Chondrocyte (in vitro differentiated cells): ENCODE measurements around the gene BLTP2. TPM values are rescaled to one million over a fixed set of nuclear protein-coding genes. Genes with fewer than 3 reads are reported as not detected.

Experiments
- DNase-seq: peaks from one replicate; pipeline ENCODE4 v3.0.0; 2021; ENCODE audit warnings: mixed read lengths, low spot score
- H3K27ac Mint-ChIP-seq: one replicate; pipeline ENCODE4 v1.8.0; 2021; ENCODE audit warnings: mild to moderate bottlenecking, moderate library complexity, mixed read lengths; ENCODE audit not compliant: unreplicated experiment
- H3K27me3 Mint-ChIP-seq: 2 replicates; pipeline ENCODE4 v1.8.0; 2021; ENCODE audit warnings: low read depth, mixed read lengths
- H3K36me3 Mint-ChIP-seq: 2 replicates; pipeline ENCODE4 v1.8.0; 2021; ENCODE audit warnings: low read depth, mixed read lengths
- H3K4me1 Mint-ChIP-seq: 2 replicates; pipeline ENCODE4 v1.8.0; 2021; ENCODE audit warnings: low read depth, mild to moderate bottlenecking, mixed read lengths
- H3K4me3 Mint-ChIP-seq: one replicate; pipeline ENCODE4 v1.8.0; 2021; ENCODE audit warnings: mild to moderate bottlenecking, moderate library complexity, mixed read lengths; ENCODE audit not compliant: unreplicated experiment
- H3K9me3 Mint-ChIP-seq: 2 replicates; pipeline ENCODE4 v1.8.0; 2021; ENCODE audit warnings: low read depth, mixed read lengths
- total RNA-seq: library from RNA; stranded (reverse); gene quantifications from 3 replicates; pipeline ENCODE4 v1.2.1, GENCODE V29; 2021
- TF ChIP-seq, protein P1 (sequence below): fragments of 200-600 bp; sonication (generic); IDR thresholded peaks from 2 replicates; pipeline ENCODE4 v1.5.0; 2021; ENCODE audit warnings: antibody characterized with exemption, mild to moderate bottlenecking, moderate library complexity

Gene BLTP2
- total RNA-seq, 1 donor from 2014 or later: 112 TPM

DNA sequence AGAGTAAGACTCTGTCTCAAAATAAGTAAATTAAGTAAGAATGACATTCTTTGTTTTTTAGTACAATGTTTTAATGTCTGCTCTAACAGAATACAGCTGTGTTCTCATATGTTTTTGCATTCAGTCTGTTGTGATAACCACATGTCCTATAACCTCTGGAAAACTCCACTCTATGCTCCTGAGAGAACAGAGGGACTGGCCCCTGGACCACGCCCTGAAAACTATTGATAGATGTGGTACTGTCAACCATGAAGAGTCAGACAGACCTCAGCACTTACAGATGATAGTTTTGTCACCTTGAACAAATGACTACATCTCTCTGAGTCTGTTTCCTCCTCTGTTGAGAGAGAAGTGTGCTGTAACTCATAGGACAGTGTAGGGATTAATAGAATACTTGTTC is 25.0 kb upstream of the BLTP2 start:
- no peaks in the 10 kb centered on the region for H3K27me3 Mint-ChIP-seq
- H3K27ac Mint-ChIP-seq: no peak overlapping the region
- H3K4me1 Mint-ChIP-seq: peaks cover 6% of the 10 kb centered on the region
- no peaks in the 10 kb centered on the region for H3K9me3 Mint-ChIP-seq
- peaks cover 29% of the 10 kb centered on the region for H3K36me3 Mint-ChIP-seq
- TF ChIP-seq, protein P1, sequence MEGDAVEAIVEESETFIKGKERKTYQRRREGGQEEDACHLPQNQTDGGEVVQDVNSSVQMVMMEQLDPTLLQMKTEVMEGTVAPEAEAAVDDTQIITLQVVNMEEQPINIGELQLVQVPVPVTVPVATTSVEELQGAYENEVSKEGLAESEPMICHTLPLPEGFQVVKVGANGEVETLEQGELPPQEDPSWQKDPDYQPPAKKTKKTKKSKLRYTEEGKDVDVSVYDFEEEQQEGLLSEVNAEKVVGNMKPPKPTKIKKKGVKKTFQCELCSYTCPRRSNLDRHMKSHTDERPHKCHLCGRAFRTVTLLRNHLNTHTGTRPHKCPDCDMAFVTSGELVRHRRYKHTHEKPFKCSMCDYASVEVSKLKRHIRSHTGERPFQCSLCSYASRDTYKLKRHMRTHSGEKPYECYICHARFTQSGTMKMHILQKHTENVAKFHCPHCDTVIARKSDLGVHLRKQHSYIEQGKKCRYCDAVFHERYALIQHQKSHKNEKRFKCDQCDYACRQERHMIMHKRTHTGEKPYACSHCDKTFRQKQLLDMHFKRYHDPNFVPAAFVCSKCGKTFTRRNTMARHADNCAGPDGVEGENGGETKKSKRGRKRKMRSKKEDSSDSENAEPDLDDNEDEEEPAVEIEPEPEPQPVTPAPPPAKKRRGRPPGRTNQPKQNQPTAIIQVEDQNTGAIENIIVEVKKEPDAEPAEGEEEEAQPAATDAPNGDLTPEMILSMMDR: no peak
- DNase-seq: no peak
- no peak overlapping the region for H3K4me3 Mint-ChIP-seq

DNA sequence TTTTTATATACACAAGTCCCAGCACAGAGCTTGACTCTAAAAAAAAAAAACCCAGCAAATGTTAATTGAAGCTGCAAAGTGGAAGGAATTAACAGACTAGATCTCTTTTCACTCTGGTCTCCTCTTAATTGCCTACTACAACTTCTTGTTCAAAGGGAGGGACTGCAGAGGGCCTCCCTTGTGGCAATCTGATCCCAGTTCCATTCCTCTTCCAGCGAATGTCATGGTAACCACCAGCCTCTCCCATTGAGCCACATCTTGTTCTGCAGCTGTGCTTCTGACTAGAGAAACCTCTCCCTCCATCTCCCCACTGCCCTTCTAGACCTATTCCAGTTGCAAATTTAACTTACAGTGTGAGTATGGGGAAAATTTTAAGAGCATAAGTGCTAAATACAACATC is 22.9 kb upstream of the BLTP2 start:
- TF ChIP-seq, protein P1: no peak
- Mint-ChIP-seq H3K27me3 (no peaks in the 10 kb centered on the region), H3K9me3 (no peaks in the 10 kb centered on the region), H3K4me1 (peaks cover 26% of the 10 kb centered on the region), H3K4me3 (no peak overlapping the region), H3K27ac (no peak overlapping the region), H3K36me3 (peaks cover 16% of the 10 kb centered on the region)
- no peak for DNase-seq

DNA sequence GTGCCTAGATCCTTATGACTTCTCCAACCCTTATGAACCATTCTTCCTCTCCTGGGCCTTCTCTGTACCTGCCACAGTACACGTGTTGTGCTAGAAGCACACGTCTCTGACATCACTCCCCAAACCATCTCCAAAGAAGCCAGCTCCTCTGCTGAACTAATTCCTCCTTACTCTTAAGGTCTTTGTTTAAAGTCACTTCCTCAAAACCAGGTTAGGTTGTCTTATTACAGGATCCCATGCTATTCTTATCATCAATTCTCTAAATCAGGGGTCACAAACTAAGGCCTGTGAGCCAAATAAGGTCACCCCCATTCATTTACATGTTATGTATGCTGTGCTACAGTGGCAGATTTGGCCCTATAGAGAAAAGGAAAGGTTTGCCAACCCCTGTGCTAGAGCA is 21.0 kb upstream of the BLTP2 start:
- Mint-ChIP-seq H3K4me3 (no peak overlapping the region), H3K36me3 (peaks cover 8% of the 10 kb centered on the region)

DNA sequence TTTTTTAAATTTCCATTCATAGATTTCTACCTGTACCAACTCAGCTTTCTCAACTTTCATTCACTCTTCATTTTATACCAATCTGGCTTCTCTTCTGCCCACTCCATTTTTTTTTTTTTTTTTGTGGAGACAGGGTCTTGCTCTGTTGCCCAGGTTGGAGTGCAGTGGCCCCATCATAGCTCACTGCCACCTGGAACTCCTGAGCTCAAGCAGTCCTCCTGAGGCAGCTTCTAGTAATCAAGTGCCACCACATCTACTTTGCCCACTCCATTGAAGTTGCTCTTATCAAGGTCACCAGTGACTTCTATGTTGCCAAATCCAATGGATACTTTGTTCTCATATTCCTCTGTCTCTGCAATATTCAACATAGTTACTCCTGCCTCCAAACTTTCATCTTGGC is 18.8 kb upstream of the BLTP2 start:
- Mint-ChIP-seq H3K4me1 (peaks cover 47% of the 10 kb centered on the region), H3K36me3 (peaks cover 8% of the 10 kb centered on the region), H3K9me3 (no peaks in the 10 kb centered on the region), H3K4me3 (peak overlapping the region; percentile 100), H3K27me3 (no peaks in the 10 kb centered on the region), H3K27ac (peak overlapping the region; percentile 100)
- TF ChIP-seq, protein P1: no peak
- DNase-seq: no peak

More for the DNA sequence above, 21.0 kb upstream of the BLTP2 start:
- no peak for DNase-seq
- no peaks in the 10 kb centered on the region for H3K9me3 Mint-ChIP-seq
- H3K27me3 Mint-ChIP-seq: no peaks in the 10 kb centered on the region
- H3K4me1 Mint-ChIP-seq: peaks cover 34% of the 10 kb centered on the region
- H3K27ac Mint-ChIP-seq: no peak overlapping the region
- TF ChIP-seq, protein P1: no peak

DNA sequence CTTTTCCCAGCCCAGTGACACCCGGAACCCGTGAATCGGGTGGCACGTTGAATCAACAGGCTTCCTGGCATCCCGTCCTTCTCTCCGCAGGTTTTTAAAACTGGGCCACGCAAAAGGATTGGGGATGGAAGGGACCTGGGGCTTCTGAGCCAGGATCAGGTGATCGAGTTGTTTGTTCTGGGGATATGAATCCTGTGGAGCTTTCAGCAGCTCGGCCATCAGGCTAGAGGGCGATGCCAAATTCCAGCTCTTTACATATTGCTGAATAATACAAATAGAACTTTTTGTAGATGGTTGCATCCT is 17.5 kb upstream of the BLTP2 start:
- Mint-ChIP-seq H3K36me3 (peaks cover 10% of the 10 kb centered on the region), H3K4me1 (peaks cover 45% of the 10 kb centered on the region)
- TF ChIP-seq, protein P1: no peak

More for the DNA sequence above, 17.5 kb upstream of the BLTP2 start:
- peak overlapping the region; percentile 100 for H3K27ac Mint-ChIP-seq
- H3K27me3 Mint-ChIP-seq: no peaks in the 10 kb centered on the region
- DNase-seq: no peak
- H3K4me3 Mint-ChIP-seq: peak overlapping the region; percentile 100
- H3K9me3 Mint-ChIP-seq: no peaks in the 10 kb centered on the region
